Measurements from ENCODE around the gene MAGEA12. TPM values are rescaled to one million over a fixed set of nuclear protein-coding genes. Genes with fewer than 3 reads are reported as not detected.
"Not testable (repeated sequence)": the region's sequence is repeated elsewhere in the genome, so short reads cannot be mapped to it uniquely, and the experiment has no call there.

MAGEA12 gene
- total RNA-seq = not detected

GRCh38 chrX:152733261-152733975, at the start of gene MAGEA12, which contains the start of gene CSAG1:
Gene MAGEA12 (plus strand): TSS chrX:152733757. CDS start chrX:152736162, 2,405 bp downstream.
Gene CSAG1 (minus strand): TSS chrX:152733721. CDS start chrX:152732460, 1,261 bp downstream.
- DNase-seq = no peak

GRCh38 chrX:152697952-152698931, 35.3 kb upstream of the MAGEA12 start, which contains the start of gene MAGEA3:
Gene MAGEA3 (plus strand): TSS chrX:152698794. CDS start chrX:152700833, 2,039 bp downstream.
- DNase-seq = not testable (repeated sequence)

- not testable (repeated sequence) for DNase-seq
Observed at GRCh38 chrX:152700390-152700789, 33.2 kb upstream of the MAGEA12 start.

- DNase-seq = not testable (repeated sequence)
Observed at GRCh38 chrX:152706500-152706899, 27.1 kb upstream of the MAGEA12 start.

- not testable (repeated sequence) for DNase-seq
Observed at GRCh38 chrX:152709173-152709572, 24.4 kb upstream of the MAGEA12 start, which contains the start of gene CSAG2. Gene CSAG2 (minus strand): TSS chrX:152709273. CDS start chrX:152709112, 161 bp downstream.

- not testable (repeated sequence) for DNase-seq
Observed at GRCh38 chrX:152713195-152713594, 20.4 kb upstream of the MAGEA12 start.

- DNase-seq = not testable (repeated sequence)
Observed at GRCh38 chrX:152713815-152714787, 19.5 kb upstream of the MAGEA12 start, which contains the start of gene MAGEA2B. Gene MAGEA2B (plus strand): TSS chrX:152714628. CDS start chrX:152717107, 2,479 bp downstream.

- no peak for DNase-seq
Observed at GRCh38 chrX:152725409-152725808, 8.1 kb upstream of the MAGEA12 start.

- DNase-seq = not testable (repeated sequence)
Observed at GRCh38 chrX:152734143-152734858, 744 bp downstream of the MAGEA12 start.

- DNase-seq = no peak
Observed at GRCh38 chrX:152735101-152735500, 1.5 kb downstream of the MAGEA12 start.

- DNase-seq = no peak
Observed at GRCh38 chrX:152735860-152736511, 2.4 kb downstream of the MAGEA12 start.

- not testable (repeated sequence) for DNase-seq
Observed at GRCh38 chrX:152736528-152736927, 3.0 kb downstream of the MAGEA12 start.

- no peak for DNase-seq
Observed at GRCh38 chrX:152738560-152738959, 5.0 kb downstream of the MAGEA12 start.

GRCh38 chrX:152753686-152754650, 20.4 kb downstream of the MAGEA12 start, which contains the start of gene MAGEA2:
Gene MAGEA2 (minus strand): TSS chrX:152753842. CDS start chrX:152751363, 2,479 bp downstream.
- not testable (repeated sequence) for DNase-seq

GRCh38 chrX:152754871-152755270, 21.3 kb downstream of the MAGEA12 start:
- DNase-seq = not testable (repeated sequence)

- DNase-seq = not testable (repeated sequence)
Observed at GRCh38 chrX:152758918-152759317, 25.4 kb downstream of the MAGEA12 start, which contains the start of gene CSAG3. Gene CSAG3 (plus strand): TSS chrX:152759218.

- not testable (repeated sequence) for DNase-seq
Observed at GRCh38 chrX:152759544-152759943, 26.0 kb downstream of the MAGEA12 start.

GRCh38 chrX:152761582-152761981, 28.0 kb downstream of the MAGEA12 start:
- DNase-seq = not testable (repeated sequence)

- not testable (repeated sequence) for DNase-seq
Observed at GRCh38 chrX:152766562-152766961, 33.0 kb downstream of the MAGEA12 start.
